ENCODE measurements around the gene CCDC86.

Gene CCDC86

GRCh38 chr11:60899046-60899936 is 57.4 kb downstream of the CCDC86 start:
- DNase-seq, result no peak

- DNase-seq, result no peak
These were observed 58.1 kb downstream of the CCDC86 start for GRCh38 chr11:60899977-60900376.
